Keratinocyte (primary cell): ENCODE measurements around the gene USP31. TPM values are rescaled to one million over a fixed set of nuclear protein-coding genes. Genes with fewer than 3 reads are reported as not detected.

Source experiments
- DNase-seq: peaks from one replicate; pipeline ENCODE4 v3.0.0-alpha.2; 2011; ENCODE audit warnings: low read depth, missing footprints, low spot score
- FAIRE-seq: peaks from 2 replicates; lab custom pipeline; 2011; peaks lifted over from hg19 to GRCh38; lab: Jason Lieb, UNC
- H2AFZ ChIP-seq: 2 replicates; pipeline ENCODE4 v1.6.0; 2012; ENCODE audit warnings: low read length, control low read depth, inconsistent platforms; ENCODE audit not compliant: control insufficient read depth
- H3K27ac ChIP-seq: 2 replicates; pipeline ENCODE4 v1.5.1; 2011; ENCODE audit warnings: low read length; ENCODE audit not compliant: control insufficient read depth, insufficient read depth
- H3K27me3 ChIP-seq: 3 replicates; pipeline ENCODE4 v1.6.0; 2011; ENCODE audit warnings: low read length; ENCODE audit not compliant: control insufficient read depth, insufficient read depth; ENCODE audit errors: extremely low read depth
- H3K36me3 ChIP-seq, 2 experiments: 2 replicates in 1 of 2; 3 replicates in 1 of 2; pipeline ENCODE4 v1.5.1; 2011; ENCODE audit warnings: low read length in 2 of 2, mild to moderate bottlenecking in 1 of 2; ENCODE audit not compliant: control insufficient read depth in 2 of 2, insufficient read depth in 2 of 2; ENCODE audit errors: extremely low read depth in 1 of 2
- H3K4me1 ChIP-seq: 3 replicates; pipeline ENCODE4 v1.5.1; 2011; ENCODE audit warnings: low read length; ENCODE audit not compliant: control insufficient read depth, insufficient read depth; ENCODE audit errors: extremely low read depth
- H3K4me2 ChIP-seq: 3 replicates; pipeline ENCODE4 v1.6.0; 2011; ENCODE audit warnings: low read depth, low read length; ENCODE audit not compliant: control insufficient read depth, insufficient read depth; ENCODE audit errors: extremely low read depth
- H3K4me3 ChIP-seq, 3 experiments: fragments of 200-600 bp in 1 of 3; sonication (generic) in 1 of 3; 2 replicates in 2 of 3; 3 replicates in 1 of 3; pipeline ENCODE4 v1.5.1; 2011 to 2016; ENCODE audit warnings: low read length in 3 of 3, mild to moderate bottlenecking in 3 of 3, control low read depth in 2 of 3, inconsistent platforms in 1 of 3, low read depth in 1 of 3, mixed read lengths in 1 of 3, mixed run types in 1 of 3, moderate library complexity in 1 of 3; ENCODE audit not compliant: control insufficient read depth in 2 of 3, insufficient read depth in 2 of 3; ENCODE audit errors: extremely low read depth in 1 of 3
- H3K79me2 ChIP-seq: 2 replicates; pipeline ENCODE4 v1.6.0; 2012; ENCODE audit warnings: low read length; ENCODE audit not compliant: control insufficient read depth, insufficient read depth
- H3K9ac ChIP-seq: 3 replicates; pipeline ENCODE4 v1.6.0; 2011; ENCODE audit warnings: low read length; ENCODE audit not compliant: control insufficient read depth, insufficient read depth; ENCODE audit errors: extremely low read depth
- H3K9me1 ChIP-seq: 3 replicates; pipeline ENCODE4 v1.6.0; 2011; ENCODE audit warnings: low read length; ENCODE audit not compliant: control insufficient read depth, insufficient read depth; ENCODE audit errors: extremely low read depth
- H3K9me3 ChIP-seq: 2 replicates; pipeline ENCODE4 v1.5.1; 2012; ENCODE audit warnings: low read depth, low read length; ENCODE audit not compliant: control insufficient read depth
- H4K20me1 ChIP-seq: 3 replicates; pipeline ENCODE4 v1.6.0; 2011; ENCODE audit warnings: low read length; ENCODE audit not compliant: control insufficient read depth, insufficient read depth; ENCODE audit errors: extremely low read depth
- CTCF ChIP-seq, 3 experiments: IDR thresholded peaks in 1 of 3; conservative IDR thresholded peaks in 1 of 3; optimal IDR thresholded peaks in 1 of 3; 2 replicates in 2 of 3; 3 replicates in 1 of 3; pipeline versions ENCODE3 to v1.5.1; 2011; ENCODE audit warnings: low read length in 3 of 3, mild to moderate bottlenecking in 3 of 3, moderate library complexity in 2 of 3, control low read depth in 1 of 3, inconsistent platforms in 1 of 3; ENCODE audit not compliant: insufficient read depth in 2 of 3; ENCODE audit errors: extremely low read depth in 1 of 3
- EZH2 ChIP-seq: IDR thresholded peaks from one replicate; pipeline ENCODE4 v1.6.1; 2012; ENCODE audit warnings: inconsistent platforms, mild to moderate bottlenecking, low read length, moderate library complexity
- dilution Hi-C: fragments of 300-500 bp; cut with MboI; formaldehyde crosslinking; loops from one replicate; pipeline ENCODE4 v1.7.0; 2020; ENCODE audit warnings: low sequenced_read_pairs; ENCODE audit not compliant: extremely low pct_ligation_motif_present
- polyA plus RNA-seq, 5 experiments: library from polyadenylated mRNA; depleted of rRNA in 3 of 5; stranded (reverse) in 3 of 5; stranded (forward) in 1 of 5; unstranded in 1 of 5; fragments of >200 nt; gene quantifications; 1 replicate in 1 of 5; 2 replicates in 3 of 5; 3 replicates in 1 of 5; pipeline versions ENCODE4 v1.2.1 to v1.2.3, GENCODE V29; 2011 to 2012; ENCODE audit warnings: missing spikeins in 2 of 5, low read depth in 1 of 5, low replicate concordance in 1 of 5

Gene USP31
- polyA plus RNA-seq, 1 donor (not counting 4 experiments of a cell fraction or from before 2014, with no cell fraction given), result 16.3 TPM

GRCh38 chr16:23131931-23132621 lies 17.2 kb downstream of the USP31 start:
- H3K4me3 ChIP-seq, result no peak overlapping the region
- no peak for FAIRE-seq
- H3K4me1 ChIP-seq, result peaks cover 19% of the 10 kb centered on the region
- peaks cover 4% of the 10 kb centered on the region for H3K9me1 ChIP-seq
- peaks cover 2% of the 10 kb centered on the region for H4K20me1 ChIP-seq
- no peak overlapping the region for H3K27ac ChIP-seq
- no peak overlapping the region for H2AFZ ChIP-seq
- peak overlapping the region; percentile 86 for H3K4me2 ChIP-seq
- DNase-seq, result no peak
- peaks cover 100% of the 10 kb centered on the region for H3K79me2 ChIP-seq
- TF ChIP-seq EZH2 (no peak), CTCF (optimal IDR thresholded peaks at IDR 0.05 in 1 of 3, IDR thresholded peaks at IDR 0.05 in 1 of 3, conservative IDR thresholded peaks at IDR 0.05 in 1 of 3; ENCODE audit: extremely low read depth in 1 of 3, insufficient read depth in 2 of 3, low read length in 3 of 3) (no peak)
- H3K27me3 ChIP-seq, result no peaks in the 10 kb centered on the region
- peaks cover 0 to 2% of the 10 kb centered on the region in 2 experiments for H3K36me3 ChIP-seq
- H3K9me3 ChIP-seq, result peaks cover 4% of the 10 kb centered on the region
- H3K9ac ChIP-seq, result no peak overlapping the region
- dilution Hi-C loops, result no loop called here

GRCh38 chr16:23131436-23131835 lies 17.8 kb downstream of the USP31 start:
- H3K4me1 ChIP-seq, result peaks cover 19% of the 10 kb centered on the region
- FAIRE-seq, result peak; percentile 34
- peaks cover 2% of the 10 kb centered on the region for H4K20me1 ChIP-seq
- H3K36me3 ChIP-seq, result no peaks in the 10 kb centered on the region
- no peak for DNase-seq
- H3K79me2 ChIP-seq, result peaks cover 100% of the 10 kb centered on the region
- no peak overlapping the region for H3K4me3 ChIP-seq
- no peaks in the 10 kb centered on the region for H3K27me3 ChIP-seq
- H3K27ac ChIP-seq, result no peak overlapping the region
- no peak overlapping the region for H3K9ac ChIP-seq
- dilution Hi-C loops, result no loop called here
- no peaks in the 10 kb centered on the region for H3K9me3 ChIP-seq
- no peak overlapping the region for H2AFZ ChIP-seq
- TF ChIP-seq EZH2 (no peak), CTCF (optimal IDR thresholded peaks at IDR 0.05 in 1 of 3, IDR thresholded peaks at IDR 0.05 in 1 of 3, conservative IDR thresholded peaks at IDR 0.05 in 1 of 3; ENCODE audit: extremely low read depth in 1 of 3, insufficient read depth in 2 of 3, low read length in 3 of 3) (no peak)
- H3K9me1 ChIP-seq, result peaks cover 4% of the 10 kb centered on the region
- no peak overlapping the region for H3K4me2 ChIP-seq
